Subcutaneous abdominal adipose tissue (tissue), 5 donors: Measurements from ENCODE around the gene C3orf70.

Source experiments
- H3K27ac ChIP-seq: one replicate; pipeline ENCODE4 v1.7.0; 2013; ENCODE audit warnings: low read depth, mild to moderate bottlenecking, inconsistent platforms, low read length, moderate library complexity
- H3K27me3 ChIP-seq, 5 donors: one replicate each; pipeline ENCODE4 v1.7.0; 2013; ENCODE audit warnings: low read length in 5 of 5, inconsistent platforms in 1 of 5; ENCODE audit not compliant: control insufficient read depth in 5 of 5, insufficient read depth in 4 of 5
- H3K36me3 ChIP-seq, 5 donors: one replicate each; pipeline ENCODE4 v1.7.0; 2013; ENCODE audit warnings: low read length in 5 of 5; ENCODE audit not compliant: control insufficient read depth in 5 of 5, insufficient read depth in 5 of 5
- H3K4me1 ChIP-seq, 5 donors: one replicate each; pipeline ENCODE4 v1.7.0; 2013; ENCODE audit warnings: low read length in 5 of 5, mild to moderate bottlenecking in 3 of 5, moderate library complexity in 1 of 5; ENCODE audit not compliant: control insufficient read depth in 5 of 5, insufficient read depth in 5 of 5
- H3K4me3 ChIP-seq, 5 donors: one replicate each; pipeline ENCODE4 v1.7.0; 2013; ENCODE audit warnings: low read length in 5 of 5, low read depth in 1 of 5
- H3K9ac ChIP-seq, 5 donors: one replicate each; pipeline ENCODE4 v1.7.0; 2013; ENCODE audit warnings: low read length in 5 of 5, mild to moderate bottlenecking in 4 of 5, moderate library complexity in 3 of 5
- H3K9me3 ChIP-seq, 5 donors: one replicate each; pipeline ENCODE4 v1.7.0; 2013; ENCODE audit warnings: low read length in 5 of 5; ENCODE audit not compliant: control insufficient read depth in 5 of 5
- donor health status: healthy.
- donor health status: healthy.
- donor health status: healthy.
- donor health status: healthy.
- donor health status: healthy.

The C3orf70 gene

GRCh38 chr3:185152410-185153170 is at the start of gene C3orf70:
Gene C3orf70 (minus strand): TSS chr3:185153060. CDS start chr3:185152823, 237 bp downstream.
- Histone ChIP-seq H3K27me3 (peaks cover 0 to 10% (median 0%) of the 10 kb centered on the region in 5 donors), H3K36me3 (no peaks in the 10 kb centered on the region), H3K27ac (peak within 1 kb of the TSS; percentile 55), H3K9me3 (no peaks in the 10 kb centered on the region), H3K4me3 (peak within 1 kb of the TSS; percentile 58 to 85 (median 75)), H3K4me1 (peaks cover 0 to 24% (median 15%) of the 10 kb centered on the region in 5 donors), H3K9ac (peak within 1 kb of the TSS in 4 of 5 donors; percentile 4 to 70 (median 66))

DNA sequence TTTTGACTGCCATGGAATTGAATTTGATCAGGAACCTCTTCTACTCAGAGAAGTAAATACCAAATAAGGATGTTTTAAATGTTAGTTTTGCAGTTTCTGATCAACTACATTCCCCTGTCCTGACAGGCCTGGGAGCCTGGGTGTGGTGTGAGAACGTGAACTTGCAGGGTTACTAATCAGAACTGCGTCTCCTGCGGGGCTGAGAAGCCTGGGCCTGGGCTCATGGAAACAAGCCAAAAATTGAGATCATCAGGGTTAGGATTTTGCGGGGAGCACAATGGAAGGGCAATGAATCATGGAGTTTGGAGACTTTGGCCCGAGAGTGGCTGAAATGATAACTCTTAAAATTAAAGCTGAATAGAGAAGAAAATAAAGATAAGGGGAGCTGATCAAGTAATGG is 47.8 kb upstream of the C3orf70 start:
- no peaks in the 10 kb centered on the region for H3K4me1 ChIP-seq

DNA sequence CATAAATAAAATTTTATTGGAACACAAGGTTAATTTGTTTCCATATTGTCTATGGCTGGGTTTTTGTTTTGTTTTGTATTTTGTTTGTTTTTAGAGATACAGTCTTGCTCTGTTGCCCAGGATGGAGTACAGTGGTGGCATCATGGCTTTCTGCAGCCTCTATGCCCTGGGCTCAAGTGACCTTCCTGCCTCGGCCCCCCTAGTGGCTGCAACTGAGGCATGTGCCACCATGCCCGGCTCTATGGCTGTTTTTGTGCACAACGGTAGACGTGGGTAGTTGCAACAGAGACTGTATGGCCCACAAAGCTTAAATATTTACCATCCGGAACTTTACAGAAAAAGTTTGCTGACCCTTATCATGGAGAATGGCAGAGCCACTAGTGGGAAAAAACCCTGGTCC is 46.8 kb upstream of the C3orf70 start:
- Histone ChIP-seq H3K27me3 (no peaks in the 10 kb centered on the region), H3K27ac (no peak overlapping the region), H3K4me1 (no peaks in the 10 kb centered on the region), H3K4me3 (no peak overlapping the region), H3K9me3 (peaks cover 0 to 3% (median 0%) of the 10 kb centered on the region in 5 donors), H3K36me3 (peaks cover 7 to 27% (median 23%) of the 10 kb centered on the region in 5 donors), H3K9ac (no peak overlapping the region)

More for the DNA sequence above, 47.8 kb upstream of the C3orf70 start:
- Histone ChIP-seq H3K27ac (no peak overlapping the region), H3K4me3 (no peak overlapping the region), H3K27me3 (no peaks in the 10 kb centered on the region), H3K36me3 (peaks cover 7 to 27% (median 23%) of the 10 kb centered on the region in 5 donors), H3K9me3 (peaks cover 0 to 3% (median 0%) of the 10 kb centered on the region in 5 donors), H3K9ac (no peak overlapping the region)

DNA sequence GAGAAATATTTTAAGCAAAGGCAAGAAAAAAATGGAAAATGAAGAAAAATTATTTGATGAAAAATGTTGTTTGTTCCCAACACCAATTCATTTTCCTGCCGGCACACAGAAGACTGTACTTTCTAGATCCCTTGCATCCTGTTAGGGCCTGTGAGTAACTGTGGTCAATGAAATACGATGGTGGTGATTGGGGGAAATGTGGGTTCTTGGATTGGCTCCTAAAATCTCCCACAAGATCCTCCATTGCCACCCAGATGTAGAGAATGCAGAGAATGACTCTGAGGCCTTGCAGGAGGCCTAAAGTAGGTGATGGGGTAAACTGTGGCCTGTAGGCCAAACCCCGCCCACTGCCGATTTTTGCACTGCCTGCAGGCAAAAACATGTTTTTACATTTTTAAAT is 46.3 kb upstream of the C3orf70 start:
- peaks cover 7 to 24% (median 19%) of the 10 kb centered on the region in 5 donors for H3K36me3 ChIP-seq
- no peak overlapping the region for H3K9ac ChIP-seq
- H3K27me3 ChIP-seq: no peaks in the 10 kb centered on the region
- H3K9me3 ChIP-seq: peaks cover 0 to 3% (median 0%) of the 10 kb centered on the region in 5 donors
- H3K4me1 ChIP-seq: no peaks in the 10 kb centered on the region
- H3K4me3 ChIP-seq: no peak overlapping the region
- no peak overlapping the region for H3K27ac ChIP-seq

- no peak overlapping the region for H3K4me3 ChIP-seq
- no peaks in the 10 kb centered on the region for H3K27me3 ChIP-seq
- H3K27ac ChIP-seq: no peak overlapping the region
- no peak overlapping the region for H3K9ac ChIP-seq
- H3K4me1 ChIP-seq: no peaks in the 10 kb centered on the region
- H3K36me3 ChIP-seq: peaks cover 14 to 22% (median 20%) of the 10 kb centered on the region in 5 donors
- peaks cover 0 to 3% (median 0%) of the 10 kb centered on the region in 5 donors for H3K9me3 ChIP-seq
Observed at GRCh38 chr3:185197068-185197467, 44.2 kb upstream of the C3orf70 start.

DNA sequence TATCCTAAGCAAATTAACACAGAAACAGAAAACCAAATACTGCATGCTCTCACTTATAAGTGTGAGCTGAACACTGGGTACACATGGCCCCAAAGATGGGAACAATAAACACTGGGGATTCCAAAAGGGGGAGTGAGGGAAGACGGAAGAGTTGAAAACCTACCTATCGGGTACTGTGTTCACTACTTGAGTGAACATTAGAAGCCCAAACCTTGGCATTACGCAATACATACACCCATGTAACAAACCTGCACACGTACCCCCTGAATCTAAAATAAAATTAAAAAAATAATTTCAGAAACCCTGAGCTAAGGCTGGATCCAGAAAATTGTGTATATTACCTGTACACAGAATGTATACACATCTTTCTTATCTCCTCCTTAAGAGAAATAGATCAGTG is 42.8 kb upstream of the C3orf70 start:
- Histone ChIP-seq H3K9me3 (no peaks in the 10 kb centered on the region), H3K27me3 (no peaks in the 10 kb centered on the region), H3K9ac (no peak overlapping the region), H3K4me3 (no peak overlapping the region), H3K27ac (no peak overlapping the region), H3K36me3 (peaks cover 14 to 22% (median 18%) of the 10 kb centered on the region in 5 donors), H3K4me1 (no peaks in the 10 kb centered on the region)

GRCh38 chr3:185188816-185189215 is 36.0 kb upstream of the C3orf70 start:
- no peak overlapping the region for H3K4me3 ChIP-seq
- no peaks in the 10 kb centered on the region for H3K27me3 ChIP-seq
- H3K36me3 ChIP-seq: peaks cover 12 to 21% (median 17%) of the 10 kb centered on the region in 5 donors
- H3K27ac ChIP-seq: no peak overlapping the region
- H3K9ac ChIP-seq: no peak overlapping the region
- no peaks in the 10 kb centered on the region for H3K4me1 ChIP-seq
- no peaks in the 10 kb centered on the region for H3K9me3 ChIP-seq

DNA sequence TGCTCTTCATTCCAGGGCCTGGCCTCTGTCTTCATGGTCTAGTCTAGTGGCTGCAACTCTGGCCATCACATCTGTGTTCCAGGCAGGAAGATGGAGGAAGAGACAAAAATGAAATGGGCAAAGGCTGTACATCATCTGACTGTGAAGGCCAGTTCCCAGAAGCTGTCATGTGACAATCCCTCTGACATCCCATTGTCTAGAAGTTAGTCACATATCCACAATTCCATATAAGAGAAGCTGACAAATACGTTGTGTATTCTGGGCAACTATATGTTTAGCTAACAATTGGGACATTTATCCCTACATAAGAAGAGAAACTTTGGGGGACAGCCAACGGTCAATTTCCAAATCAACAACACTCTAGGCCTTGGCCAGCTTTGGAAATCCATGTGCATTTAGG is 34.5 kb upstream of the C3orf70 start:
- no peak overlapping the region for H3K9ac ChIP-seq
- H3K36me3 ChIP-seq: peaks cover 3 to 11% (median 9%) of the 10 kb centered on the region in 5 donors
- H3K4me3 ChIP-seq: no peak overlapping the region
- H3K9me3 ChIP-seq: no peaks in the 10 kb centered on the region
- no peak overlapping the region for H3K27ac ChIP-seq
- H3K4me1 ChIP-seq: no peaks in the 10 kb centered on the region
- H3K27me3 ChIP-seq: no peaks in the 10 kb centered on the region

- Histone ChIP-seq H3K4me1 (peaks cover 0 to 14% (median 13%) of the 10 kb centered on the region in 5 donors), H3K9me3 (no peaks in the 10 kb centered on the region), H3K9ac (no peak overlapping the region), H3K27ac (no peak overlapping the region), H3K4me3 (no peak overlapping the region), H3K27me3 (peaks cover 2 to 5% (median 2%) of the 10 kb centered on the region in 5 donors), H3K36me3 (no peaks in the 10 kb centered on the region)
Observed at GRCh38 chr3:185176750-185177359, 24.0 kb upstream of the C3orf70 start.

DNA sequence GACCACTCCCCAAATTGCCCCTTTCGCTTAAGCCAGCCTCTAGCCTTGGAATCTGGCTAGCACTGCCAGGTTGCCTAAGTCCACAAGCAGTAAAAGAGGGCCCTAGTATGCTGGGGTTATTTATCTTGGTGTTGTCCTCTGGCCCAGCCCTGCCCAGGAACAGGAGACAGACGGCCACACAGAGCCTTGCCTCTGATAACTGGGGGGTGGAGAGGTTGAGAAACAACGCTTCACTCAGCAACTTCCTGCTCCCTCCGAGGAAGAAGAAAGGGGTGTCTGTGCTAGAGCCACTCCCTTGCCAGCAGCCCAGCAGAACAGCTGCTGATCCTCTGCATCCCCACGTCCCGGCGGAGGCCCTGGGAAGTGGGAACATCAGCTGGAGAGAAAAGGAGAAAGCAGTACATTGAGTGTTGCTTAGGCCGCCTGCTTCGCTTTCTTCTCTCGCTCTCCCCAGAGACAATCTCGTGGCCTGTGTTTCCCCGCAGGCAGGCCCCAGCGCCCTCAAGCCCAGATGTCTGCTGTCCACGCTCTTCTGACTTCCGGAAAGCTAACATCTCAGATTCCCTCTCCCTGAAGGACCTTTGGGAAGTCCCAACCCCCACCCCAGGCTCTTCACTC is 22.6 kb upstream of the C3orf70 start:
- no peaks in the 10 kb centered on the region for H3K9me3 ChIP-seq
- peaks cover 0 to 14% (median 13%) of the 10 kb centered on the region in 5 donors for H3K4me1 ChIP-seq
- H3K27ac ChIP-seq: peak overlapping the region; percentile 62
- H3K4me3 ChIP-seq: peak overlapping the region in 4 of 5 donors; percentile 47 to 61 (median 56)
- H3K27me3 ChIP-seq: peaks cover 0 to 2% (median under 1%) of the 10 kb centered on the region in 5 donors
- peak overlapping the region in 3 of 5 donors; percentile 38 to 72 (median 42) for H3K9ac ChIP-seq
- H3K36me3 ChIP-seq: no peaks in the 10 kb centered on the region
